GM18526 (cell line): ENCODE data around the gene DERL3.

ENCODE experiments used
- POLR2A ChIP-seq: IDR thresholded peaks from 3 replicates; pipeline ENCODE4 v1.6.1; 2011; ENCODE audit not compliant: insufficient read length; ENCODE audit errors: extremely low read depth

DERL3 gene

GRCh38 chr22:23801238-23801821, 37.5 kb downstream of the DERL3 start:
- no peak for TF ChIP-seq POLR2A

DNA sequence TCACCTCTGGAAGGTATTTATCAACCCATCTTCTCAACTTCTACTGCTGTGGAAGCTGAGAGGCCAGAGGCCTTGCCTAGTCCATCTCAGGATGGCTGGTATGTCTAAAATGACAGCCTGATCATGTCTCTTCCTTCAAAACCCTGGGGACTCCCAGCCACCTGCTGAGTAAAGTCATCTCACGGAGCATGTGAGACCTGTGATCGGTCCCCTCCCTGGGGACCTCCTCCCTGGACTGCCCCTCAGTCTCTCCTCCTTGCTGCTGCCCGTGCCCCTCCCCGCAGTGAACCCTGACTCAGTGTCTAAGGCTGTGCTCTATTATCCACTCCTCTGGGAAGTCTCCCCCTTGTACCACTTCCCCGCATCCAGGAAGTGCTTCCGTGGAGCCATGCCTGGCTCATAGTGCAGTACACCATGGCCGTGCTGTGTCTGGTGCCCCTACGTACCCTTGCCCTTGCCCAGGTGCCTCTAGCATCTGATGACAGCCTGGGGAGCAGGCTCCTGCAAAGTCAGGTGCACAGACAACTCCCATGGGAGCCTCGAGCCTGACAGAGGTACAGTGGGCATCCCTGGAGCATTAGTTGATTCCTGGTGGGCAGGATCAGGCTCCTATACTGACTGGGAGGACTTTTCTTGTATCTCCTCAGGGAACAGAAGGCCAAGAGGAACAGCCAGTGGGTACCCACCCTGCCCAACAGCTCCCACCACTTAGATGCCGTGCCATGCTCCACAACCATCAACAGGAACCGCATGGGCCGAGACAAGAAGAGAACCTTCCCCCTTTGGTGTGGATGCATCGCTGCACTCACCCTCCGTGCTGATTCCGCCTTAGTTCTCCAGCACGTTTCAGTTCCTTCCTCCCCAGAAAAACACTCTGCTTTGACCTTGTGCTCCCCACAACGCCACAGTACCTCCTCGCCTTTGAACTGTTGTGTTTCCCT, 38.2 kb downstream of the DERL3 start:
- TF ChIP-seq POLR2A = no peak

DNA sequence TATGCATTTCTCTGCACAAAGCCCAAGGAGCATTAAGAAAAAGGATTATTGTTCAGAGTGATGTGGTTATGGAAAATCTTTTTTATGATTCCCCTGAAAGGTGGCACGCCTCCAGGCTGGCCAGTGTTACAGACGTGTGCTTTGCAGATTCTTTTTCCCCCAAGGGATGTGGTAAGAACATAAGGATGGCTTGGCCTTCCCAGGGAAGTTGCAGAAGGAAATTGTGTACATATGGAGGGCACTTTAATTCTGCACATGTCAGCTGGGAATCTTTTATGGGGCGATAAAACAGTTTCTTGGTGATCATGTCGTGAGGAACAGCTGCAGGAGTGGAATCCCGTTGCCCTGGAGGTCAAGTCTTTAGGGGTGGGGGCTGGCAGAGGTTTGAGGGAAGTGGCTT, 42.3 kb downstream of the DERL3 start:
- no peak for TF ChIP-seq POLR2A

DNA sequence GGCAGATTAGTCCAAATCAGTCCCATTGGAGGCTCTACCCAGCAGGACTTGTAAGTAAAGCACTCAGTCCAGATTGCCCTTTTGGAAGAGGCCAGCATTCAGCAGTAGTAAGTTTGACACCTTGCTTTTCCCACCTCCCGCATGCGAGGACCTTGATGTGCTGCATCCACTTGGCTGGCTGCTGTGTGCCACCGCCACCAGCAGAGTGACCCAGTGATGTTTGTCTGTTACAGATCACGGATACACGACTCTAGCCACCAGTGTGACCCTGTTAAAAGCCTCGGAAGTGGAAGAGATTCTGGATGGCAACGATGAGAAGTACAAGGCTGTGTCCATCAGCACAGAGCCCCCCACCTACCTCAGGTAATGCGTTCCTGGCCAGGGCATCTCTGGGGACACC, 45.5 kb downstream of the DERL3 start:
- no peak for TF ChIP-seq POLR2A

DNA sequence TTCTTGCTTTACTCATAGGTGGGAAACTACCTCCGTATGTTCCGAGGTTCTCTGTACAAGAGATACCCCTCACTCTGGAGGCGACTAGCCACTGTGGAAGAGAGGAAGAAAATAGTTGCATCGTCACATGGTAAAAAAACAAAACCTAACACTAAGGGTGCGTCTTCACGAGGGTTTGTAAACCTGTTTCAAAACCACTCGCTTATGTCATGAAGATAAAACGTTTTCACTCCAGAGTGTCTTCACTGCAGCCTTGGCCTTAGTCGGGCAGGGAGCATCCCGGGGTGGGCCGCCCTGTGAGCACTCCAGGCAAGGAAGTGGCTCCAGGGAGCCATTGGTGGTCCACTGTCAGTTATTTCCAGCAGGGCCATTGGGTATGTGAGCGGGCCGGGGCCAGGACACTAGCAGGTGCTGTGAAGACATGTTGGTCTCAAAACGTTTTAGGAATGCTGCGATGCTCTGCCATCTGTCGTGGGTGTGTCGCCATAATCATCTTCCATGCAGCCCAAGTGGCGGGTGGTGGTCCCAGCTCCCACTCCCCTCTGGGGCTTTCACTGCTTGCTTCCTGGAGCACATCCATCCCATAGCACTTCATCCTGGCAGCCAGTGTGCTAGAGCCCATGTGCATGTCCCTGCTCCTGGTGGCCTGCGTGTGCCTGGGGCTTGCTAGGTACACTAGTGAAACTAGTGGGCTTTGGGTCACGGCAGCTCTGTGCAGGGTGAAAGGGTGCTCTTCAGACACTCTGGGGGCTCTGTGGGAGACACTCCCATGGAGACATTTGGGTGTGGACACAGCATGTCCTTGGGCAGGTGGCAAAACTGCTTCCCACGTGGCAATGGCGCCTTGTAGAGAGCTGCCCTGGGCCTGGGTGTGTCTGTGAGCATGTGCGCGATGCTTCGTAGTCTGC, 46.8 kb downstream of the DERL3 start:
- TF ChIP-seq POLR2A = no peak

- TF ChIP-seq POLR2A = no peak
These were observed 47.7 kb downstream of the DERL3 start for GRCh38 chr22:23790819-23791737.

GRCh38 chr22:23789638-23790037, 49.2 kb downstream of the DERL3 start:
- no peak for TF ChIP-seq POLR2A

DNA sequence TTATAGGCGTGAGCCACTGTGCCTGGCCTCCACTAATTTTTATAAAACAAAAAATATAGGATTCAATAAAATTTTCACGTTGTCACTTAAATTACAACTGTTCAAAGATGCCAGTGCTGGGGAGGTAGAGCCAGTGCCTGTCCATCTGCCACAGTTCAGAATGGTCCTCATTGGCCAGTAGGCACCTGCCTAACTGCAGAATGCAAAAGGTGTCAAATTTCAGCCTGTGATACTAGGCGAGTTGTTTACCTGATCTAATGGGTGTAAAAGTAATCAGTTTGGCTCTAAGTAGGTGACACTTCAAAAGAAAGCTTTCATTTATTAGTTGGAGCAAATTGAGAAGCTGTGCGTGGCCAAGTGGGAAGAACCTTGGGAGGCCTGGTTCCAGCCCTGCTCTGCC, 49.7 kb downstream of the DERL3 start:
- no peak for TF ChIP-seq POLR2A

DNA sequence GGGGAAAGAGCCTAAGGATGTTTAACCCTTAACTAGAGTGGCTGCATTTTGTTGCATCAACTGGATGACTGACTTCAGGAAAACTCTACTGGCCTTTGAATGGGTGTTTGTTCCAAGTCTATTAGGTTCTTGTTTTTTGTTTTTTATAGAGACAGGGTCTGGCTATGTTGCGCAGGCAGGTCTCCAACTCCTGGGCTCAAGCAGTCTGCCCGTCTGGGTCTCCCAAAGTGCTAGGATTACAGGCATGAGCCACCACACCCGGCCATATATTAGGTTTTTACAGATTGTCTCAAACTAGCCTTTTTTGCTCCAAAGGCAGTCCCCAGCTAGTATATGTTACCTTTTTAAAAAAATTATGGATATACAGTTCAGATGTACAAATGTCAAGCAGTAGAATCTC, 50.9 kb downstream of the DERL3 start:
- no peak for TF ChIP-seq POLR2A

DNA sequence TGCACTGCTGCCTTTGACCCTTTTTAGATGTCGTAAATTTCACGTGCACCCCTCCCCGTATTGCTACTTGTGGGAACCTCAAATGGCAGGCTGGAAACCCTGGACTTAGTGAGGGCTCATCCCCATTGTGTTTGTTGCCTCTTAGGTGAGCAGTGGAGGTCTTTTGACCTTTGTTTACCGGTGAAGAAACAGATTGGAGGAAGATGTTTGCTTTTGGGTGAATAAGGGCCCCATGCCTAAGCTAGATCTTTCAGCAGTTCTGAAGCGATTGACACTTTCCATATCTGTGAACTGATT, 51.3 kb downstream of the DERL3 start:
- no peak for TF ChIP-seq POLR2A

- peak; percentile 80 for TF ChIP-seq POLR2A
These were observed 51.8 kb downstream of the DERL3 start, which contains the start of gene SMARCB1 for GRCh38 chr22:23786752-23787599. SMARCB1 (plus strand) TSS chr22:23786966; CDS start chr22:23787170, 204 bp downstream.

DNA sequence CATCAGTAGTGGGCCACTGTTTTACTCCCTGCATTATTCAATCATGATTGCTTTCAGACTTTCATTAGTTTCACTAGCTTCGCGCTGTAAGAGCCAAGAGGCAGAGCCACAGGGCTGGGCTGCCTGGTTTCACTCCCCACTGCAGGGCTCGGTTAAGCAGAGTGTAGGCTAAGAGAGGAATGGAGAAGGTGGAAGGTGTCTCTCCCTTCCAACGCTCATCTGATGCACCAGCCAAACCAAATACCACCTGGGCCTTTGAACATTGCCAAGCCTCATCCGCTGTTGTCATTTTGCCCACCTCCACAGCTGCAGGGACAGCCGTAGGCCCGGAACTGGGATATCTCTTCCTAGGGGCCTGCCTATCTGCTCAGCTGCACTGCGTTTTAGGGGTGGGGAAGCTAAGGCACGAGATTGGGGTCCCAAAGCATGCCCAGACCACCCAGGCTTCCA, 52.5 kb downstream of the DERL3 start:
- TF ChIP-seq POLR2A = no peak
